Prostate gland (tissue), 2 donors: ENCODE measurements around the gene INHA. TPM values are rescaled to one million over a fixed set of nuclear protein-coding genes. Genes with fewer than 3 reads are reported as not detected.

ENCODE experiments used
- DNase-seq: peaks from one replicate; pipeline ENCODE4 v3.0.0-alpha.2; 2019; ENCODE audit warnings: low spot score
- H3K27ac ChIP-seq, 2 donors: fragments of 200-600 bp; sonication (generic); 2 replicates each; pipeline ENCODE4 v1.5.1; 2017 to 2019
- H3K27me3 ChIP-seq: fragments of 200-600 bp; sonication (generic); replicated peaks from 2 replicates; pipeline ENCODE4 v1.5.1; 2019; ENCODE audit not compliant: insufficient read depth
- H3K36me3 ChIP-seq, 2 donors: fragments of 200-600 bp; sonication (generic); 1 replicate in 1 of 2; 2 replicates in 1 of 2; pipeline versions ENCODE4 v1.5.1 to v1.8.1; 2017 to 2019
- H3K4me1 ChIP-seq: fragments of 200-600 bp; sonication (generic); replicated peaks from 2 replicates; pipeline ENCODE4 v1.5.1; 2019
- H3K4me3 ChIP-seq, 2 donors: fragments of 200-600 bp; sonication (generic); 2 replicates each; pipeline ENCODE4 v1.5.1; 2017 to 2019
- H3K9me3 ChIP-seq: fragments of 200-600 bp; sonication (generic); 2 replicates; pipeline ENCODE4 v1.5.1; 2017
- CTCF ChIP-seq, 4 experiments: fragments of 200-600 bp in 2 of 4; fragments of 450-650 bp in 2 of 4; sonication (generic) in 2 of 4; IDR thresholded peaks; 1 replicate in 3 of 4; 2 replicates in 1 of 4; pipeline ENCODE4 v1.5.1; 2016 to 2019; ENCODE audit warnings: antibody characterized with exemption in 4 of 4, mild to moderate bottlenecking in 2 of 4, moderate library complexity in 2 of 4
- POLR2A ChIP-seq: fragments of 450-650 bp; IDR thresholded peaks from one replicate; pipeline ENCODE4 v1.6.1; 2016; ENCODE audit warnings: antibody characterized with exemption, mild to moderate bottlenecking
- POLR2AphosphoS5 ChIP-seq: sonication (generic); formaldehyde crosslinking; IDR thresholded peaks from one replicate; pipeline ENCODE4 v1.6.1; 2017; ENCODE audit warnings: antibody characterized with exemption
- WGBS: methylation state at CpG from one replicate; pipeline ENCODE4 v1.1.5; 2018; 5-methylcytosine and 5-hydroxymethylcytosine counted together
- intact Hi-C: fragments of 100-400 bp; cut with DNase I; formaldehyde crosslinking; loops from one replicate; pipeline ENCODE4 v1.14.2; 2022
- total RNA-seq, 2 donors: library from RNA; depleted of rRNA; stranded (reverse); fragments of >200 nt; gene quantifications; one replicate each; pipeline ENCODE4 v1.1.0, GENCODE V29; 2016

INHA gene
- total RNA-seq, 2 donors from 2014 or later: 0.96 to 391 TPM

GRCh38 chr2:219581346-219581745 is 9.2 kb downstream of the INHA start:
- intact Hi-C loops: no loop called here
- Histone ChIP-seq H3K27ac (no peak overlapping the region), H3K27me3 (no peaks in the 10 kb centered on the region), H3K36me3 (no peaks in the 10 kb centered on the region), H3K9me3 (no peaks in the 10 kb centered on the region), H3K4me1 (no peaks in the 10 kb centered on the region), H3K4me3 (no peak overlapping the region)
- no peak for TF ChIP-seq POLR2A
- TF ChIP-seq POLR2AphosphoS5: no peak
- no peak for TF ChIP-seq CTCF (IDR thresholded peaks at IDR 0.05)
- WGBS: 78% methylated on average over 2 of the region's 2 CpGs
- no peak for DNase-seq

- intact Hi-C loops: no loop called here
- WGBS: 69% methylated on average over 4 of the region's 4 CpGs
- H3K4me3 ChIP-seq: no peak overlapping the region
- H3K36me3 ChIP-seq: no peaks in the 10 kb centered on the region
- no peaks in the 10 kb centered on the region for H3K9me3 ChIP-seq
- no peaks in the 10 kb centered on the region for H3K4me1 ChIP-seq
- H3K27ac ChIP-seq: no peak overlapping the region
- no peak for DNase-seq
- TF ChIP-seq CTCF (IDR thresholded peaks at IDR 0.05): no peak
- H3K27me3 ChIP-seq: no peaks in the 10 kb centered on the region
These were observed 19.0 kb downstream of the INHA start for GRCh38 chr2:219591091-219591490.

GRCh38 chr2:219592736-219593135 is 20.6 kb downstream of the INHA start:
- 60% methylated on average over 6 of the region's 6 CpGs for whole genome bisulfite sequencing
- Histone ChIP-seq H3K9me3 (no peaks in the 10 kb centered on the region), H3K36me3 (no peaks in the 10 kb centered on the region), H3K4me1 (no peaks in the 10 kb centered on the region), H3K27me3 (no peaks in the 10 kb centered on the region), H3K27ac (no peak overlapping the region), H3K4me3 (no peak overlapping the region)
- TF ChIP-seq CTCF (IDR thresholded peaks at IDR 0.05): no peak
- no peak for DNase-seq
- intact Hi-C loops: no loop called here

- Histone ChIP-seq H3K4me1 (no peaks in the 10 kb centered on the region), H3K4me3 (no peak overlapping the region), H3K27ac (no peak overlapping the region), H3K9me3 (no peaks in the 10 kb centered on the region), H3K36me3 (no peaks in the 10 kb centered on the region), H3K27me3 (no peaks in the 10 kb centered on the region)
- TF ChIP-seq CTCF (IDR thresholded peaks at IDR 0.05) (no peak), POLR2A (no peak), POLR2AphosphoS5 (no peak)
- no peak for DNase-seq
- intact Hi-C loops: no loop called here
- 75% methylated on average over 2 of the region's 2 CpGs for WGBS
These were observed 21.0 kb downstream of the INHA start for GRCh38 chr2:219593154-219593553.

GRCh38 chr2:219595256-219595655 is 23.1 kb downstream of the INHA start:
- Histone ChIP-seq H3K9me3 (no peaks in the 10 kb centered on the region), H3K27me3 (no peaks in the 10 kb centered on the region), H3K36me3 (no peaks in the 10 kb centered on the region), H3K27ac (no peak overlapping the region), H3K4me1 (no peaks in the 10 kb centered on the region), H3K4me3 (no peak overlapping the region)
- no peak for DNase-seq
- TF ChIP-seq CTCF (IDR thresholded peaks at IDR 0.05) (no peak), POLR2AphosphoS5 (no peak), POLR2A (no peak)
- intact Hi-C loops: loop anchor here (5.0 kb wide), 1 partner anchor 53 kb away; the partner anchor contains the start of genes CHPF and TMEM198
- WGBS: 33% methylated on average over 3 of the region's 3 CpGs
